Measurements from ENCODE around the gene USP15.

GRCh38 chr12:62436164-62436503, 175.9 kb downstream of the USP15 start:
- TF ChIP-seq CTCF (IDR thresholded peaks at IDR 0.05) (no peak), POLR2A (IDR thresholded peaks at IDR 0.05) (no peak)
